ENCODE data around the gene PPP3CA. TPM values are rescaled to one million over a fixed set of nuclear protein-coding genes. Genes with fewer than 3 reads are reported as not detected.

The PPP3CA gene
- total RNA-seq, 1 donor from 2014 or later = 36.5 TPM

GRCh38 chr4:101345596-101346350 is 1.6 kb downstream of the PPP3CA start:
- Mint-ChIP-seq H3K27me3 (ENCODE audit: low read depth) (no peaks in the 10 kb centered on the region), H3K4me3 (ENCODE audit: unreplicated experiment) (peak overlapping the region; percentile 99), H3K27ac (ENCODE audit: unreplicated experiment) (peak overlapping the region; percentile 96), H3K4me1 (ENCODE audit: low read depth) (peaks cover 41% of the 10 kb centered on the region), H3K9me3 (ENCODE audit: low read depth) (no peaks in the 10 kb centered on the region), H3K36me3 (ENCODE audit: low read depth) (no peaks in the 10 kb centered on the region)
- DNase-seq (ENCODE audit: low spot score) = no peak
- peak; percentile 38 for TF ChIP-seq CTCF (IDR thresholded peaks at IDR 0.05)

- peak overlapping the region; percentile 94 for H3K27ac Mint-ChIP-seq (ENCODE audit: unreplicated experiment)
- no peak for TF ChIP-seq CTCF (IDR thresholded peaks at IDR 0.05)
- H3K9me3 Mint-ChIP-seq (ENCODE audit: low read depth) = no peaks in the 10 kb centered on the region
- H3K36me3 Mint-ChIP-seq (ENCODE audit: low read depth) = no peaks in the 10 kb centered on the region
- peak overlapping the region; percentile 99 for H3K4me3 Mint-ChIP-seq (ENCODE audit: unreplicated experiment)
- DNase-seq (ENCODE audit: low spot score) = no peak
- peaks cover 41% of the 10 kb centered on the region for H3K4me1 Mint-ChIP-seq (ENCODE audit: low read depth)
- H3K27me3 Mint-ChIP-seq (ENCODE audit: low read depth) = no peaks in the 10 kb centered on the region
Observed at GRCh38 chr4:101345271-101345595, 2.1 kb downstream of the PPP3CA start.

DNA sequence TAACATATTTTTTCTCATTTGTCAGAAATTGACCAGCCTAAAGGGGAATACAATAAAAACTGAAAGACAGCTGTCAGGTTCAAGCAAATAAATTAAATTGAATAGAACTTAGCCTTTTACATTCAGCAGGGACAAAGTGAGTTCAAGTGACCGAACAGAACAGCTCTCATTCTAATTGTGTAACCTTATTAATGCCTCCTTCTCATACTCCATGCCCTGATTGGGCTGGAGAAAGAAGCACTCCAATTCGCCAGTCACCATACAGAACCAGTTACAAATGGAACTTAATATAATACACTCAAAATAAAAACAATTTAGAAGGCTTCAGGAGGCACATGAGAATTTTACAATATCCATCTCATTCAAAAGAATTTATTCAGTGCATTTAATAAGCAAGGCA is 8.0 kb downstream of the PPP3CA start:
- no peaks in the 10 kb centered on the region for H3K9me3 Mint-ChIP-seq (ENCODE audit: low read depth)
- no peak overlapping the region for H3K4me3 Mint-ChIP-seq (ENCODE audit: unreplicated experiment)
- H3K27ac Mint-ChIP-seq (ENCODE audit: unreplicated experiment) = no peak overlapping the region
- DNase-seq (ENCODE audit: low spot score) = no peak
- no peaks in the 10 kb centered on the region for H3K27me3 Mint-ChIP-seq (ENCODE audit: low read depth)
- peaks cover 29% of the 10 kb centered on the region for H3K4me1 Mint-ChIP-seq (ENCODE audit: low read depth)
- no peaks in the 10 kb centered on the region for H3K36me3 Mint-ChIP-seq (ENCODE audit: low read depth)
- TF ChIP-seq CTCF (IDR thresholded peaks at IDR 0.05) = no peak

- Mint-ChIP-seq H3K36me3 (ENCODE audit: low read depth) (no peaks in the 10 kb centered on the region), H3K4me1 (ENCODE audit: low read depth) (peaks cover 19% of the 10 kb centered on the region), H3K9me3 (ENCODE audit: low read depth) (no peaks in the 10 kb centered on the region), H3K27me3 (ENCODE audit: low read depth) (no peaks in the 10 kb centered on the region), H3K4me3 (ENCODE audit: unreplicated experiment) (no peak overlapping the region), H3K27ac (ENCODE audit: unreplicated experiment) (no peak overlapping the region)
- no peak for TF ChIP-seq CTCF (IDR thresholded peaks at IDR 0.05)
- DNase-seq (ENCODE audit: low spot score) = no peak
Observed at GRCh38 chr4:101337688-101338087, 9.6 kb downstream of the PPP3CA start.

- Mint-ChIP-seq H3K4me1 (ENCODE audit: low read depth) (peaks cover 18% of the 10 kb centered on the region), H3K27ac (ENCODE audit: unreplicated experiment) (no peak overlapping the region)
- DNase-seq (ENCODE audit: low spot score) = no peak
Observed at GRCh38 chr4:101334963-101335572, 12.3 kb downstream of the PPP3CA start.

More at GRCh38 chr4:101334963-101335572, 12.3 kb downstream of the PPP3CA start:
- TF ChIP-seq CTCF (IDR thresholded peaks at IDR 0.05) = no peak
- Mint-ChIP-seq H3K27me3 (ENCODE audit: low read depth) (no peaks in the 10 kb centered on the region), H3K9me3 (ENCODE audit: low read depth) (no peaks in the 10 kb centered on the region), H3K4me3 (ENCODE audit: unreplicated experiment) (no peak overlapping the region), H3K36me3 (ENCODE audit: low read depth) (no peaks in the 10 kb centered on the region)

Data from chondrocyte (in vitro differentiated cells).